ENCODE measurements around the gene CAMK2B. TPM values are rescaled to one million over a fixed set of nuclear protein-coding genes. Genes with fewer than 3 reads are reported as not detected.

Gene CAMK2B
- total RNA-seq, 1 experiment from 2014 or later: 0.15 TPM

GRCh38 chr7:44220358-44221112 is 104.9 kb downstream of the CAMK2B start:
- no peak for DNase-seq (ENCODE audit: extremely low read depth, low read depth)

GRCh38 chr7:44220046-44220357 is 105.4 kb downstream of the CAMK2B start:
- DNase-seq (ENCODE audit: extremely low read depth, low read depth): no peak

- no peak for DNase-seq (ENCODE audit: extremely low read depth, low read depth)
Observed at GRCh38 chr7:44219371-44220045, 105.9 kb downstream of the CAMK2B start.

GRCh38 chr7:44218418-44219201 is 106.8 kb downstream of the CAMK2B start:
- DNase-seq (ENCODE audit: extremely low read depth, low read depth): no peak

- DNase-seq (ENCODE audit: extremely low read depth, low read depth): no peak
Observed at GRCh38 chr7:44217852-44218402, 107.5 kb downstream of the CAMK2B start.

GRCh38 chr7:44217223-44217714 is 108.1 kb downstream of the CAMK2B start:
- no peak for DNase-seq (ENCODE audit: extremely low read depth, low read depth)

- no peak for DNase-seq (ENCODE audit: extremely low read depth, low read depth)
Observed at GRCh38 chr7:44216521-44217222, 108.7 kb downstream of the CAMK2B start.

- DNase-seq (ENCODE audit: extremely low read depth, low read depth): no peak
Observed at GRCh38 chr7:44216019-44216418, 109.4 kb downstream of the CAMK2B start.

- no peak for DNase-seq (ENCODE audit: extremely low read depth, low read depth)
Observed at GRCh38 chr7:44215531-44215930, 109.9 kb downstream of the CAMK2B start.

- DNase-seq (ENCODE audit: extremely low read depth, low read depth): no peak
Observed at GRCh38 chr7:44213877-44214388, 111.5 kb downstream of the CAMK2B start.

- no peak for DNase-seq (ENCODE audit: extremely low read depth, low read depth)
Observed at GRCh38 chr7:44213206-44213876, 112.1 kb downstream of the CAMK2B start.

GRCh38 chr7:44212581-44213184 is 112.7 kb downstream of the CAMK2B start:
- no peak for DNase-seq (ENCODE audit: extremely low read depth, low read depth)

- no peak for DNase-seq (ENCODE audit: extremely low read depth, low read depth)
Observed at GRCh38 chr7:44212018-44212417, 113.4 kb downstream of the CAMK2B start.

GRCh38 chr7:44211126-44211675 is 114.2 kb downstream of the CAMK2B start:
- DNase-seq (ENCODE audit: extremely low read depth, low read depth): no peak

- DNase-seq (ENCODE audit: extremely low read depth, low read depth): no peak
Observed at GRCh38 chr7:44210107-44210506, 115.3 kb downstream of the CAMK2B start.

GRCh38 chr7:44208085-44208484 is 117.3 kb downstream of the CAMK2B start:
- DNase-seq (ENCODE audit: extremely low read depth, low read depth): no peak

- DNase-seq (ENCODE audit: extremely low read depth, low read depth): no peak
Observed at GRCh38 chr7:44206008-44206407, 119.4 kb downstream of the CAMK2B start.

- no peak for DNase-seq (ENCODE audit: extremely low read depth, low read depth)
Observed at GRCh38 chr7:44201813-44202212, 123.6 kb downstream of the CAMK2B start.
